COLO668 (cell line): ENCODE measurements around the gene HEMK1.

Source experiments
- DNase-seq: peaks from one replicate; lab custom pipeline; 2025; ENCODE audit not compliant: unreplicated experiment; lab: John Stamatoyannopoulos, UW

Gene HEMK1

DNA sequence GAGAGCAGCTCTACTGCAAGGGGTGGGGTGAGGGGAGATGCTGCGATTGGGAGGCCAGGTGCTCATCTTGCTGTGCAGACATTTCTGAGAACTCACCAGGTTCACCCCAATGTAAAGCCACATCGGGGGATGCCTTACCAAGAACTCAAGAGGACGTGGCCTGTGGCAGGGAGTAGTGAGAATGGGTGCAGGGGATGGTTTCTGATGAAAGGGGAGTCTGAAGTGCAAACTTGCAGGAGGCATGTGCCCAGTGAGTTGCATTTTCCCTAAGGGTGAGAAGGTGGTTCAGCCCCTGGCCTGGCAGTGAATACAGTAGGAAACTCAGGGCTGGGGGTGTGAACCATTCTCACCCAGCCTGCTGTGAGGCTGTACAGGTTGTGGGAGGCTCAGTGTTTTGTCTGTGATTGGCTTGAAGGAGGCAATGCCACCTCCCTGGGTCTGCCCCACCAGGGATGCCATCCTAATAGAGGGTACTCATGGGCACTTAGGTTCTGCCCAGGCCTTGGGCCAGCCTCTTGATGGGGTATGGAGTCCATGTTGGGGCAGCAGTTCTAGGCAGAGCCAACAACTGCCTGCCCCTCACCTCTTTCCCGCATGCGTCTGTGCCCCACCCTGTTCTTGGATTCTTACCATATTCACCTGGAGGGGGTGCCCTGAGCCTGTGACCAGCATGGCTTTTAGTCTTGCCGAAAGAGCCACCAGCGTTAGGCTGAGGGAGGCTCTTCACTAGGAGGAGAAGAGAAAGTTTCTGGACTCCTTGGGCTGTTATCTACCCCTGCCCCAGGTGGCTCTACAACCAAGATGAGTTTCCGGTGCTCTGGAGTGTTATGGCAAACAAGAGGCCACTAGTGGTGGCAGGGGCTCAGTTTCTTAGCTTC lies 4.5 kb downstream of the HEMK1 start:
- no peak for DNase-seq

GRCh38 chr3:50574444-50574831 lies 5.1 kb downstream of the HEMK1 start:
- DNase-seq = no peak

DNA sequence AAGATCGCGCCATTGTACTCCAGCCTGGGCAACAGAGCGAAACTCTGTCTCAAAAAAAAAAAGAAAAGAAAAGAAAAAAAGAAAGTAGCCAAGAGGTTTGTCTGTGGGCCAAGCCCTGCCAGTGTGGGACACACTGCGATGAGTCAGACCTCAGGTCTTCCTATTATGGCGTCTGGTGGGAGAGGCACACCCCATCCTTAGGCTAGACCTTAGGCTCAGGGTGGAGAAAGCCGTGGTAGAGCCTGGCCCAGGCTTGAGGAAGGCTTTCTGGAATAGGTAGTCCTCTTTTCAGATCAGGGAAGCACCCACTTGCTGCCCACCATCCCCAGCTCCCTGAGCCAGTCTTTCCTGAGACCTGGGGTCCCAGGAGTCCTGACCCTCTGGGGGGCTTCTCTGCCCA lies 6.0 kb downstream of the HEMK1 start:
- no peak for DNase-seq

- DNase-seq = no peak
Measured at GRCh38 chr3:50577348-50577747, 8.0 kb downstream of the HEMK1 start.

DNA sequence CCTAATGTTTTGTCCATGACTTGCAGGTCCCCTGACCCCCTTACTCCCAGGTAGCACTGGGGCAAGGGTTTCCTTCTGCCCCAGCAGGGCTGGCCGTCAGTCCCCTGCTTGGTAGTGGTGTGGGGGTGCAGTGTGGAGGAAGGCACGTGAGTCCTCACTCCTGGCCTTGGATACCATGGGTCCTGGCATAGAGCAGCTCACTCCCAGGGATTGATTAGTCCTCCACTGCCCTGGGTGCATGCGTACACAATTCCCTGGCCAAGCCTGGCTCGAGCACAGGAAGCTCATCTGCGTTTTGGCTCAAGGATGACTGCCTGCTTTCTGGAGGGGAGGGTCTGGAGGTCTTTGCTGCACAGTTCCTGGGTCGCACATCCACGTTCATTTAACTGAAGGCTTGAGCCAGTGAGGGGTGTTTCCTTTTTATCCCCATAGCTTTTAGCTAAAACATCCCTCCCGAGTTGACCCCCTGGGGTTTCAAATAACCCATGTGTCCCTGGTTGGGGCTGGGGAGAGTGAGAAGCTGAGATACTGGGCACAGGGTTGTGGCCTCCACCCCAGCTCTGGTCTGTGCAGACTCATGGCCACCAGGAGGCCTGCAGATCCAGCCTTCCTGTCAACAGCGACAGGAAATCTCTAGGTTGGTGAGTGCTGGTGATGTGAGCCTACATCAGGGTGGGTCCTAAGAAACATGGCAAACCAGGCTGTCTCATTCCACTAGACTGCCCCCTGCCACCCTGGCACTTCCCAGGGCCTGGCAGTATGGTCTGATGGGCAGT lies 11.5 kb downstream of the HEMK1 start:
- no peak for DNase-seq

GRCh38 chr3:50581459-50581842 lies 12.1 kb downstream of the HEMK1 start:
- no peak for DNase-seq

GRCh38 chr3:50582083-50582482 lies 12.8 kb downstream of the HEMK1 start:
- no peak for DNase-seq

DNA sequence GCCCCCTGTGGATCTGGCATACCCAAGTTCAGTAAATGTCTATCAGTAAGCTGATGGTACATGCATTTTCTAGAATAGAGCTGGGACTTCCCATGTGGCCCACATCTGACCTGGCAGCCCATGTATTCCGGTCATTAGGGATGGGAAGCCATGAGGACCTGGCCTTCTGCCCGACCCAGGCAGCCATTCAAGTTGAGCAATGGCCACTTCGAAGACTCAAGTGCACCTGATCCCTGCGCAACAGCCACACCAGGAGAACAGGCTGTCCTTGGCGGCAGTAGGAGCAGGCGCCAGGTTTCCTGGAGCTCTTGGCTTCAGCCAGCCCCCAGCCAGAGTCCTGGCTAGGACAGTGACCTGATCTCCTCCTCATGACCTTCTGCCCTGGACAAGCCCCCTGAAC lies 14.6 kb downstream of the HEMK1 start:
- DNase-seq = no peak

DNA sequence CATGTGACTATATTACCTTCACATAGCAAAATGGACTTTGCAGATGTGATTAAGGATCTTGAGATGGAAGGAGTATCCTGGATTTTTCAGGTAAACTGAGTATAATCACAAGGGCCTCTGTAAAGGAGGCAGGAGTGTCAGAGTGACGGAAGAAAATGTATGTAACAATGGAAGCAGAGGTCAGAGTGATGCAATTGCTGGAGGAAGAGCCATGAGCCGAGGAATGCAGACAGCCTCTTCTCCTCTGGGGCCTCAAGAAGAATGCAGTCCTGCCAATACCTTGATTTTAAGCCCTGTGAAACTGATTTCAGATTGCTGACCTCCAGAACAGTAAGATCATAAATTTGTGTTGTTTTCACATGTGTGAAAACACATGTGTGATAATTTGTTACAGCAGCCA lies 15.1 kb downstream of the HEMK1 start:
- no peak for DNase-seq

- no peak for DNase-seq
Measured at GRCh38 chr3:50585919-50586762, 16.8 kb downstream of the HEMK1 start.

DNA sequence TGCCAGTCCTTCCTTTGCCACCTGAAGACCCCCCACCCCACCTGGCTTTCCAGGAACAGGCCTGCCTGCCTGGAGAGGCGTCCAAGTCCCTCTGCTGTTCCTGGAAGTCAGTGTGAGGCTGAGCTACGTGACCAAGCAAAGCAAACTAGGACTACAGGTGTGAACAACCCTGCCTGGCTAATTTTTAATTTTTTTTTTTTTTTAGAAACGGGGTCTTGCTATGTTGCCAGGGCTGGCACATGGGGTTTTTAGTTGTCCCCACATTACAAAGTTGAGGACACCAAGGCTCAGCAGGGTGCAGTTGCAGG lies 17.4 kb downstream of the HEMK1 start:
- no peak for DNase-seq

- no peak for DNase-seq
Measured at GRCh38 chr3:50587373-50587772, 18.1 kb downstream of the HEMK1 start.

DNA sequence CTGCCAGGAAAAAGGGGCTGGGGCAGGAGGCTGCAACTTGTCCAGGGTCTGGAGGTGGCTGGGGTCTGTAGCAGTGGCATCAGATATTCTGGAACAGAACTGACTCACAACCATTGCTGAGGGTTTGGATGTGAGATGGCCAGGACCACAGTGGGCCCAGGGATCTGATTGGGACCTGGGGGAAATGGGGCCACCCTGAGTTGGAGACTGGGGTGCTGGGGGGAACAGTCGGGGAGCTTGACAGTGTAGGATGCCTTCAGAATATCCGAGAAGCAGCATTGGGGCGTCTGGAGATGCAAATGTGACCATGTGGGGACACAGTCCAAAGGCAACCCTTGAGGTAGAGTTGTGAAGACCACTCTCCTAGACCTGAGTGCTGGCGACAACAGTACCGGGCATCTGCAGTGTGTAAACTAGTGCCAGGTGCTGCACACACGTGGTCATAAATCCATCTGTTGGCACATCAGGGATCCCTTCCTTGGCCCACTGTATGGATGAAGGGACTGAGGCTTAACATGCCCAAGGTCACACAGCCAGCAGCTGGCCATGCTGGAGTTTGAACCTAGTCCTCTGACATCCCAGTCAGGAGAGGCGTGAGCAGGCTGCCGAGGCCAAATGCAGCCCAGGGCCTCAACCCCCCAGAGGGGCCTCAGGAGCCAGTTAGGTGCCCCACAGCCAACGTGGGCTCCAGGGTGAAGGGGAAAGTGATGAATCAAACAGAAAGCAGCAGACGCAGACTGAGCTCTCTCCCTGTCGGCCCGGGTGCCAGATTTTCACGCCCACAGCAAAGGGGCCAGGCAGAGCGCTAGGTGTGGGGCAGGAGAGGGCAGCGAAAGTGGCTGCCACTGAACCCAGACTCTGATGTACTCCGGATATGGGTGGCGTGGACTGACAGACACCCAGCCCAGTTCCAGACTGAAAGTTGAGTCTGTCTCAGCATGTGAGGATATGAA lies 18.8 kb downstream of the HEMK1 start:
- no peak for DNase-seq

- DNase-seq = no peak
Measured at GRCh38 chr3:50588759-50589433, 19.6 kb downstream of the HEMK1 start.

DNA sequence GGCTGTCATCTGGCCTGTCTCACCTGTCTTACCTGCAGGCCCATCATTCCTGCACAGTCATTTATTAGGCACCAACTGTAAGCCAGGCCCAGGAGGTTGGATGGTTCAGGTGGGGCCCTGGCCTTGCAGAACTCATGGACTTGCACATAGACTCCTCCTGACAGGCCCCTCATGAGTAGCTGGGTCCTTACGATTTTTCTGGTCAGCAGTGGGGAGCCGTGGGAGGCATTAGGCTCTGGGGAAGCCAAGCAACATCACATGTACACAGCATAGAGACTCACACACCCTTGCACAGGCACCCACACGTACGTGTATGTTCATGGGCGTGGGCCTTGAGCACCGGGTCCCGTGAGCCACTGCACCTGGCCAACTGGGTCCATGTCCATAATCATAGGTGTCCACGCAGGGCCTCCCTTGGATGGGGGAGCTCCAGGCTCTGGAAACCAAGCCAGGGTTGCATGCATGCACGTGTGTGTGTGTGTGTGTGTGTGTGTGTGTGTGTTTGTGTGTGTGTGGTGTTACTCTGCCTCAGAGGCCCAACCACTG lies 21.9 kb downstream of the HEMK1 start:
- DNase-seq = no peak

GRCh38 chr3:50592568-50592967 lies 23.2 kb downstream of the HEMK1 start:
- DNase-seq = no peak

GRCh38 chr3:50594253-50594785 lies 25.0 kb downstream of the HEMK1 start:
- DNase-seq = no peak

GRCh38 chr3:50599115-50599715 lies 29.9 kb downstream of the HEMK1 start:
- no peak for DNase-seq

DNA sequence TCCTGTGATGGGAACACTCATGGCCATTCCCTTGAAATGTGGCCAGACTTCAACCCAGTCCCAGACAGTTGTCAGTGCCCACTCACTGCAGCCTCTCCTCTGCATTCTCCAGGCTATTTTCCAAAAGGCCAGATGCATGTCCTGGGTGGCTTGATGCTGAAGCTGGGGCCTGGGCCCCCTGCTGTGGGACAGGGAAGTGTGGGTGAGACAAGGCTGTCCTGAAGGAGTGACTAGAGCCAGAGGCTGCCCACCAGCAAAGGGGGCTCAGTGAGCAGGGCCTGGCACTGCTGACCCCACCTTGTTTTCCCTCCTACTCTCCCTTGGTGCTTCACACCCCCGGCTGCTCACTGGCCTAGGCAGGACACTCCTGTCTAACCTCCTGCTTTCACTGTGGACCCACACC lies 30.4 kb downstream of the HEMK1 start:
- no peak for DNase-seq
